ENCODE measurements around the gene GKN2. TPM values are rescaled to one million over a fixed set of nuclear protein-coding genes. Genes with fewer than 3 reads are reported as not detected.

Gene GKN2
- polyA plus RNA-seq, 3 donors: not detected

DNA sequence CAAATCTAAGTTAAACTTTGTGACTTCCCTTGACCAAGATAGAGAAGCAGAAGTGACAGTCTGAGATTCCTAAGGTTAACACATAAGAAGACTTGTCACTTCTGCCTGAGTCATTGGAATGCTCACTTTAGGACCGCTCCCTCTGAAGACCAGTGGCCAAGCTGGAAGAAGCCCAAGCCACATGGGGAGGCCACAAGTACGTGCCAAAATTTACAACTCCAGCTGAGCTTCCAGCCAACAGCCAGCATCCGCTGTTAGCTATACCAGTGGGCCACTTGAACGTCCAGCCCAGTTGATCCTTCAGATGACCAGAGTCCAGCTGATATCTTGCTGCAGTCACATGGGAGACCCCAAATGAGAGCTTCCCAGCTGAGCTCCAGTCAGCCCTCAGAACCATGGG lies 42.2 kb upstream of the GKN2 start:
- H3K36me3 Mint-ChIP-seq: no peaks in the 10 kb centered on the region
- no peaks in the 10 kb centered on the region for H4K20me1 ChIP-seq (ENCODE audit: insufficient read depth, low read length)
- H3K4me1 ChIP-seq (ENCODE audit: control insufficient read depth in 1 of 2, insufficient read depth in 2 of 2, low read length in 2 of 2): no peaks in the 10 kb centered on the region
- H3K27me3 ChIP-seq (ENCODE audit: control insufficient read depth in 2 of 2, insufficient read depth in 2 of 2, low read length in 2 of 2): no peaks in the 10 kb centered on the region
- TF ChIP-seq, protein P1, sequence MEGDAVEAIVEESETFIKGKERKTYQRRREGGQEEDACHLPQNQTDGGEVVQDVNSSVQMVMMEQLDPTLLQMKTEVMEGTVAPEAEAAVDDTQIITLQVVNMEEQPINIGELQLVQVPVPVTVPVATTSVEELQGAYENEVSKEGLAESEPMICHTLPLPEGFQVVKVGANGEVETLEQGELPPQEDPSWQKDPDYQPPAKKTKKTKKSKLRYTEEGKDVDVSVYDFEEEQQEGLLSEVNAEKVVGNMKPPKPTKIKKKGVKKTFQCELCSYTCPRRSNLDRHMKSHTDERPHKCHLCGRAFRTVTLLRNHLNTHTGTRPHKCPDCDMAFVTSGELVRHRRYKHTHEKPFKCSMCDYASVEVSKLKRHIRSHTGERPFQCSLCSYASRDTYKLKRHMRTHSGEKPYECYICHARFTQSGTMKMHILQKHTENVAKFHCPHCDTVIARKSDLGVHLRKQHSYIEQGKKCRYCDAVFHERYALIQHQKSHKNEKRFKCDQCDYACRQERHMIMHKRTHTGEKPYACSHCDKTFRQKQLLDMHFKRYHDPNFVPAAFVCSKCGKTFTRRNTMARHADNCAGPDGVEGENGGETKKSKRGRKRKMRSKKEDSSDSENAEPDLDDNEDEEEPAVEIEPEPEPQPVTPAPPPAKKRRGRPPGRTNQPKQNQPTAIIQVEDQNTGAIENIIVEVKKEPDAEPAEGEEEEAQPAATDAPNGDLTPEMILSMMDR (IDR thresholded peaks at IDR 0.05): no peak
- H3K9me3 Mint-ChIP-seq: peaks cover 0 to 3% (median 0%) of the 10 kb centered on the region in 7 donors
- H2AFZ ChIP-seq (ENCODE audit: insufficient read depth, low read depth, low read length, poor library complexity, severe bottlenecking): no peak overlapping the region
- H3K79me2 ChIP-seq (ENCODE audit: insufficient read depth, low read length): no peaks in the 10 kb centered on the region
- no peaks in the 10 kb centered on the region for H3K36me3 ChIP-seq (replicated peaks in 1 of 2; ENCODE audit: control insufficient read depth in 1 of 2, insufficient read depth in 2 of 2, low read length in 2 of 2)
- no peak overlapping the region for H3K4me2 ChIP-seq (replicated peaks; ENCODE audit: extremely low read depth, low read length, poor library complexity, severe bottlenecking)
- no peak overlapping the region for H3K4me3 ChIP-seq (replicated peaks in 1 of 3; ENCODE audit: low read depth in 2 of 3, low read length in 3 of 3)
- peaks cover under 1 to 8% (median 7%) of the 10 kb centered on the region in 3 donors for H3K27me3 Mint-ChIP-seq (ENCODE audit: low read depth in 3 of 3)
- DNase-seq: no peak
- H3K9me3 ChIP-seq (replicated peaks in 1 of 2; ENCODE audit: control insufficient read depth in 1 of 2, insufficient read depth in 1 of 2, low read length in 2 of 2): no peaks in the 10 kb centered on the region
- no peak overlapping the region for H3K9ac ChIP-seq (ENCODE audit: insufficient read depth, low read length, poor library complexity, severe bottlenecking)
- no peak overlapping the region for H3K27ac ChIP-seq (ENCODE audit: low read depth in 1 of 2, low read length in 2 of 2)
- 87% methylated on average over 4 of the region's 4 CpGs for WGBS (ENCODE audit: insufficient coverage)
- no peak overlapping the region for H3K4me3 Mint-ChIP-seq
- H3K27ac Mint-ChIP-seq: no peak overlapping the region
- intact Hi-C loops (cut with micrococcal nuclease): no loop called here
- no peaks in the 10 kb centered on the region for H3K4me1 Mint-ChIP-seq

DNA sequence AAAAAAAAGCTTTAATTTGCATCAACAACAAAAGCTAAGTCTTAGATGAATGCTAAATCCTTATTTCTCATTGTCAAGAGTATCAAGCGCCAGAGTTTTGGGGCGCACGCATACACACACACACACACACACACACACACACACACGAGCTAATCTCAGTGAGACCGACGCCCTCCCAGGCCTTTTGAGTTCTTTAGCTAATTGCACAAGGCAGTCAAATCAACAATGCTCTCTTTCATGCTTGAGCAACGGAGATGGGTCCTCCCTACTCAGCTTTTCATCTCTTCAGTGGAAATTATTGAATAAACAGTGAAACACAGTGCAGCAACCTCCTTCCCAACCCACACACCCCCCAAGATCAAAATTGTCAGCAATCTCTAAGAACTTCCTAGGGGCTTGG lies 41.0 kb upstream of the GKN2 start:
- H4K20me1 ChIP-seq (ENCODE audit: insufficient read depth, low read length): no peaks in the 10 kb centered on the region
- Mint-ChIP-seq H3K36me3 (no peaks in the 10 kb centered on the region), H3K27ac (peak overlapping the region in 1 of 7 donors; percentile 2), H3K27me3 (ENCODE audit: low read depth in 3 of 3) (peaks cover 4 to 10% (median 6%) of the 10 kb centered on the region in 3 donors), H3K9me3 (peaks cover 0 to 1% (median 0%) of the 10 kb centered on the region in 7 donors), H3K4me3 (no peak overlapping the region), H3K4me1 (no peaks in the 10 kb centered on the region)
- intact Hi-C loops (cut with micrococcal nuclease): no loop called here
- TF ChIP-seq, protein P1 (IDR thresholded peaks at IDR 0.05): no peak
- no peaks in the 10 kb centered on the region for H3K36me3 ChIP-seq (replicated peaks in 1 of 2; ENCODE audit: control insufficient read depth in 1 of 2, insufficient read depth in 2 of 2, low read length in 2 of 2)
- WGBS (ENCODE audit: insufficient coverage): 95% methylated on average over 7 of the region's 7 CpGs
- H3K9ac ChIP-seq (ENCODE audit: insufficient read depth, low read length, poor library complexity, severe bottlenecking): no peak overlapping the region
- no peak overlapping the region for H3K4me2 ChIP-seq (replicated peaks; ENCODE audit: extremely low read depth, low read length, poor library complexity, severe bottlenecking)
- H2AFZ ChIP-seq (ENCODE audit: insufficient read depth, low read depth, low read length, poor library complexity, severe bottlenecking): no peak overlapping the region
- H3K27ac ChIP-seq (ENCODE audit: low read depth in 1 of 2, low read length in 2 of 2): no peak overlapping the region
- no peak overlapping the region for H3K4me3 ChIP-seq (replicated peaks in 1 of 3; ENCODE audit: low read depth in 2 of 3, low read length in 3 of 3)
- no peaks in the 10 kb centered on the region for H3K27me3 ChIP-seq (ENCODE audit: control insufficient read depth in 2 of 2, insufficient read depth in 2 of 2, low read length in 2 of 2)
- H3K4me1 ChIP-seq (ENCODE audit: control insufficient read depth in 1 of 2, insufficient read depth in 2 of 2, low read length in 2 of 2): no peaks in the 10 kb centered on the region
- no peaks in the 10 kb centered on the region for H3K79me2 ChIP-seq (ENCODE audit: insufficient read depth, low read length)
- H3K9me3 ChIP-seq (replicated peaks in 1 of 2; ENCODE audit: control insufficient read depth in 1 of 2, insufficient read depth in 1 of 2, low read length in 2 of 2): no peaks in the 10 kb centered on the region
- DNase-seq: no peak
